SHP77 treated with DMSO at 0.1 percent for 48 hours (cell line): ENCODE results near the gene AMZ1.
"Not testable (repeated sequence)": the region's sequence is repeated elsewhere in the genome, so short reads cannot be mapped to it uniquely, and the experiment has no call there.

ENCODE experiments used
- DNase-seq: peaks from one replicate; lab custom pipeline; 2025; lab: John Stamatoyannopoulos, UW

Gene AMZ1

GRCh38 chr7:2729031-2729892, 41.3 kb downstream of the AMZ1 start:
- no peak for DNase-seq

- no peak for DNase-seq
Observed at GRCh38 chr7:2729893-2730716, 42.1 kb downstream of the AMZ1 start.

DNA sequence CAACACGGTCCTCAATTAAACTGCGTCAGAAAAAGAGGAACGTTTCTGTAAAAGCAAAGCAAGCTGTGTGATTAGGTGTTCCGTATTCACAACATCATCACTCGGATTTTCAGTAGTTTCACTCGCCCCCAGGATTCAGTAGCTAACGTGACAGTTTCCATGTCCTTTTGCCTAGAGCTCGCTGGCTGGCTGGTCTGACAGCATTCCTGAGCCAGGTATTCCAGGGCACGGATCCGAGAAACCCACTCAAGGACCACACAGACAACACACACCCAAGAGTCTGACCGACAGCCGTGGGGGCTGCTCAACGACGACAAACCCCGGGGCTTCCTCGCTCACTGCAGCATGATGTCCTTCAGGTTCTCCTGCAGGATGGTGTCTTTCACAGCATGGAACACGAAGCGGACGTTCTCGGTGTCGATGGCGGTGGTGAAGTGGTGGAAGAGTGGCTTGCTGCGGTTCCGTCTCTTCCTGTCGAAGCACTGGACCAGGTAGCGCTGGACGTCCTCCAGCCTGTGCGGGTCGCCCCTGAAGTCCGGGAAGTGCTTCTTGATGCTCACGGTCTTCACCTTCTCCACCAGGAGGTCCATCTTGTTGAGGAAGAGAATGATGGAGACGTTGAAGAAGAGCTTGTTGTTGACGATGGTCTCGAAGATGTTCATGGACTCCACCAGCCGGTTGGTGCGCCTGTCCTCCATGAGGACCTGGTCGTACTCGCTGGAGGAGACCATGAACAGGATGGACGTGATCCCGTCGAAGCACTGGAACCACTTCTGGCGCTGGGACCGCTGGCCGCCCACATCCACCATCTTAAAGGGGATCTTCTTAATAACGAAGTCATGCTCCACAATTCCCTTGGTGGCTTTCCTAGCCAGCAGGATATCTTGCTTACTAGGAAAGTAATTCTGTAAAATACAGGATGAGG, 43.1 kb downstream of the AMZ1 start:
- no peak for DNase-seq

DNA sequence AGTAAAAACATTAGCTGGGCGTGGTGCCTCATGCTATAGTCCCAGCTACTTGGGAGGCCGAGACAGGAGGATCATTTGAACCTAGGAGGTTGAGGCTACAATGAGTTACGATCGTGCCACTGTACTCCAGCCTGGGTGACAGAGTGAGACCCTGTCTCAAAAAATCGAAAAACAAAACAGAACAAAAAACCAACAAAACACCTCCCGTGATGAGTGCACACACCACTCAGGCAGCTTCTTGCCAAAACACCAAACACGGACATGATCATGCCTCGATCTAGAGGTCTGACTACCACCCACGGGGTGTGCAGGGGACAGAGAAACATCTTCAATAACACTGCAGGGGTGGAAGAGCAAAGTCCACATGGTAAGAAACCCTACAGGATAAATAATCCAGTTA, 44.4 kb downstream of the AMZ1 start:
- no peak for DNase-seq

DNA sequence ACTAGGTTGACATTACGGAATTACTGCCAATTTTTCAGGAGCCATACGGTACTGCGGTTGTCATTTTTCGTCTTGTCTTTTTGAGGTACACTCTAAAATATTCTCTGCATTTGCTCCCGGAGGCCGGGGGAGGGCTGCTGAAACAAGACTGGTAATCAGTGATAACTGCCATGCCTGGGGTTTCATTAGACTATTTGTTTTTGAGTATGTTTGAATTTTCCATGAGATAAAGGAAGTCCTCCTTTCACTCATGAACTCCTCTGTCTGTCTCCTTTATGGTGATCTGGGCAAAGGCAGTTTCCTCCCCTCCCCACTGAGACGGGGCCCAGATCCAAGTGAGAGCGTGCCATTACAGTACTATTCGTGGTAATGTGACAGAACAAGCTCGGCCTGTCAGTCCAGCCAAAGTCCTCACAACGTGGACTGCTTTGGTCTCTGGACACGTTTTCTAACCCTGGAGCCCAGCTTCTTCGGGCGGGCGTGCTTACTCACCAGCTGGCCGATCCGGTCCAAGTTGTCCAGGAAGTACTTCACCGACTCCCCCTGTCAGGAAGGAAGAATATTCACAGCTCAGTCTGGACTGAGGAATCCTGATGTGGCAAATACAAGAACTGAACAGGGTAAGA, 45.1 kb downstream of the AMZ1 start:
- DNase-seq = no peak

DNA sequence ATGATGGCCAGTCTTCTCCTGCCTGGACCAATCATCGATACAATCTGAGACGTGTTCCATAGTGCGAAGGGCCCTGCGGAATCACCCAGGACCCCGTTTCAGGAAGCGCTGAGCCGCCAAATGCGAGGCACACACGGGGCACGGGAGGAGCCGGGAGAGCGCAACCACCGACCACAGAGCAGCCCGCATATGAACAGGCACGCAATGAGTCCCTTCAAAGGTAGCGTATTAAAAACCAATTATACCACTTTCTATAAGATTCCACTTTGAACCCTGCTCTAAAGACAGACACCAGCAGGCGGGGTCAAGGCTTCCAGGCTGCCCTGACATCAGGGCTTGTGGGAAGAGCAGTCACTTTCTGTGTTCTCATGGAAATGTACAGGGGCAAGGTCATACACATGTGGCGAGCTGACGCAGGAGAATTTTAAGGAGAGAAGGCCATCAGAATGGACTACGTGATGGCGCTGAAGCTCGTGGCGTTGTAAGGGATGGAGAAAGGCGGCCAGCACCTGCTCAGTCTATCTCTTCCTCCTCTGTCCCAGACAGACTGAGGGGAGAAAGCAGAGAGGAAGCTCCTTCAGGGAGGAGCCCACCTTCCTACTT, 46.2 kb downstream of the AMZ1 start:
- DNase-seq = no peak

DNA sequence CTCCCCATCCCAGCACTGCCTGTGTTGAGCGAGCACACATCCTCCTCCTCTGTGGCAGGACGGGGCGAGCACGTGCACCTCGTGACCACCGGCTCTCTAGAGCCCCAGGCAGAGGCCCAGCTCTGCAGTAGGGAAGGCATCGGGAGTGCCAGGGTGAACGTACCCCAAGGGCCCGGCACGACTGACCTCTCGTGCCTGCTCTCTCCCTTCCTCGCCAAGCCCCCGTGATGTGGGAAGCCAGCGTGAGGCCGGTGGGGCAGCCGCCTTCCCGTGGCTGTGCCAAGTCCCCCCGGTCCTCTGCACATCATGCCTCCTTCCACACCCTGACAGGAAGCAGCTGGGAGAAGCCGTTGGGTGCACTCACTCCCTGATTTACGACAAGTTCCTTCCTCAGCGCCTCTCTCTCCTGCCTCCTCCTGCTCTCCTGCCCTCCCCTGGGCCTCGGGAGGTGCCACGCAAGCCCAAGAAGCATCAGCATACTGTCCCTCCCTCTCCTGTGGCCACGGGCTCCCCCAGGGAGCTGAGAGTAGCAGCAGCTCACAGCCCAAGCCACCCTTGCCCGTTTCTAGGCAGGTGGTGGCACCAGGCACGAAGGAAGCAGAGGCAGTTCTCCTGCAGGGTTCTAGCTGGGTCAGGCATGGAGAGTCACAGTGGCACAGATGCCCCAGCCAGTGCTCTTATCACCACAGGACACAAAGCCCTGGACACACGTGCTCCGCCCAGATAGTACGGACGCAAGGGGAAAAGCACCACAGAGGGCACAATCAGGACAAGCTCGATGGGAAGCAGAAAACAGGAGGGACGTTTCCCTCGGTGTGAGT, 47.0 kb downstream of the AMZ1 start:
- DNase-seq = peak; percentile 57

DNA sequence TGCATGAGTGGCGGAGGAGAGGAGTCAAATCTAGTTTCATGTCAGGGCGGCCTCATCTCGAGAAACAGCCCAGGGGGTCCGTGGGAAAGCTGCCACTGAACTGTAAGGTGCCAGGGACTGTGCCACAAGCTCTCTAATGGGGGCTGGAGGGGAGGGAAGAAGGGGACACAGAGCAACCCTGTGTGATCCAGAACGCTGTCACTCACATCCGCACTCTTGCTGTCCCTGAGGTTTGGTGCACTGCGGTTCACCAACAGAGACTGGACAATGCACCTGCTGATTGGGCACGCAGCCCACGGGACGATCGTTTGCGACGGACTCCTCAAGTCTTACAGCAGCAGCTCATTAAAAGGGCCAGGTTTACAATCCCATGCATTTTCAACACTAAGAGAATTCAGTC, 47.7 kb downstream of the AMZ1 start:
- no peak for DNase-seq

DNA sequence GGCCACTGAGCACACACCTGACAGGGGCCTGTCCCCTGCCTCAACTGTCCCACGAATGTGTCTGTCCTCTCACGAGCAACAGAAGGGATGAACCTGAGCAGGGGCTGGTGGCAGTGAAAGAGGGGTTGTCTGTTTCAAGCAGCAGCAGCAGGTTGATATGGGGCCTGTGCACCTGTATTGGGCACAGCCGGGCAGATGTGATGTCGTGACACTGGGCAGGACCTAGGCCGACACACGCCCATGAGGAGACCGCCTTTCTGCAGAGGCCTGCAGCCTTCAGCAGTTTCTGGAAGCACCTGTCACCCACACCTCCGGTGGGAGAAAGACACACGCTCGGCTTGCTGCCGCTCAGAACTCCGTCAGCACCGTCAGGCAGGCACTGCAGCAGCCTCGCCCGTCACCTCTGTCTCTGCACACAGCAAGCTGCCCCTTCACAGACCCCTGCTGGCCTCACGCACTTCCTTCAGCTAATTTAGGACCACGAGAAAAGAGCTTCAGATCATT, 48.5 kb downstream of the AMZ1 start:
- no peak for DNase-seq

GRCh38 chr7:2737005-2737743, 49.2 kb downstream of the AMZ1 start:
- not testable (repeated sequence) for DNase-seq

DNA sequence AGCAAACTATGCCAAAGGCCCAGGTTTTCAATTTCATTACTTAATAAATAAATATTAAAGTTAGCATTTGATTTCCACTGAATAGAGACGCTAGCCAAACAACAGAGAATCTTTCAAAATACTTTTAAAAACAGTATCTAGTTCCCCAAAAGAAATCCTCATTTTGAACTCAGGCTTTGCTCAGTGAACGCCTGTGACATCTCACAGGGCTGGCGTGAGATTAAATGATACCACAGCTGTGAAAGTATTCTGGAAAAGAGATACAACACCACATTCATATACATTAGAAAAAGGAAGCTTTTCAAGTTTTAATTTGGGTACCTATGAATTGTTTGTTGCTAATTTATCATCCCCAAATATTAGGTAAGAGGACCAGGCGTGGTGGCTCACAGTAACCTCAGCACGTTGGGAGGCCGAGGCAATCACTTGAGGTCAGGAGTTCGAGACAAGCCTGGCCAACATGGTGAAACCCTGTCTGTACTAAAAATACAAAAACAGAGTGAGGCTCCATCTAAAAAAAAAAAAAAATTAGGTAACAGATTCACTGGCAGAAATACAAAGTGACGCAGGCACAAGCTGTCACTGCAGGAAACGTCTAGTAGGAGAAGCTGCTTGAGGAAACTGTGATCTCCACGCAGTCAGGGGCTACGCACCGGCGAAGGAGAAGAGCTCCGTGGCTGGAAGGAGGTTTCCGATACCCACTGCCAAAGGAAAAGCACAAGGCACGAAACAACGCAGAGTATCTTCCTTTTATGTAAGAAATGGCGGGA, 50.0 kb downstream of the AMZ1 start:
- DNase-seq = no peak

DNA sequence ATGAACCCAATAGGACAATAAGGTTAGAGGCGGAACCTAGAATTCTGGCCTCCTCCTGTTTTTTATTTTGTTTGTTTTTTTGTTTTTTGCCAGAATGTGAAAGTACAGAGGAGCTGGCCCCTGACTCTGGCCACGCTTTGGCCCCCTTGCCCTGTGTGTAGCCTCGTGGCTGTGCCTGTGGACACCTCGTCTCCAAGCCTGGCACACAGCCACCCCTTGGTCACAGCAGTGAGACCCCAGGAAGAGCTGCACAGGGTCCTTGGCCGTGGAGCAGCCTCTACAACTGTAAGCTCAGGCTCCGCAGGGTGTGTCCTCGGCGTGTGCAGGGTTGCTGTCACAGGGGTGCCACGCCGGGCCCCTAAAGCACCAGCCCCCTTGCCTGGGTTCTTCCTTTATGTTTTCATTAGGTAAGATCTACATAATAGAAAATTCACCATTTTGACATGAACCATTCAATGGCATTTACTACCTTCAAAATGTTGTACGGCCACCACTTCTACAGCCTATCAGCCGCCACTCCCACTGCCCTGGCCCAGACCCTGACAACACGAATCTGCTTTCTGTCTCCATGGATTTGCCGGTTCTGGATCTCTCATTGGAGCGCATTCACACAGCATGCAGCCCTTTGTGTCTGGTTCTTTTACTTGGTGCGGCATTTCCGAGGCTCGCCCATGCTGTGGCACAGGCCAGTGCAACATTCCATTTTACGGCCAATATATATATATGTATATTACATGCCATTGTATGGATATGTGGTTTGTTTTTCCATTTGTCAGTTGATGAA, 51.0 kb downstream of the AMZ1 start:
- no peak for DNase-seq

DNA sequence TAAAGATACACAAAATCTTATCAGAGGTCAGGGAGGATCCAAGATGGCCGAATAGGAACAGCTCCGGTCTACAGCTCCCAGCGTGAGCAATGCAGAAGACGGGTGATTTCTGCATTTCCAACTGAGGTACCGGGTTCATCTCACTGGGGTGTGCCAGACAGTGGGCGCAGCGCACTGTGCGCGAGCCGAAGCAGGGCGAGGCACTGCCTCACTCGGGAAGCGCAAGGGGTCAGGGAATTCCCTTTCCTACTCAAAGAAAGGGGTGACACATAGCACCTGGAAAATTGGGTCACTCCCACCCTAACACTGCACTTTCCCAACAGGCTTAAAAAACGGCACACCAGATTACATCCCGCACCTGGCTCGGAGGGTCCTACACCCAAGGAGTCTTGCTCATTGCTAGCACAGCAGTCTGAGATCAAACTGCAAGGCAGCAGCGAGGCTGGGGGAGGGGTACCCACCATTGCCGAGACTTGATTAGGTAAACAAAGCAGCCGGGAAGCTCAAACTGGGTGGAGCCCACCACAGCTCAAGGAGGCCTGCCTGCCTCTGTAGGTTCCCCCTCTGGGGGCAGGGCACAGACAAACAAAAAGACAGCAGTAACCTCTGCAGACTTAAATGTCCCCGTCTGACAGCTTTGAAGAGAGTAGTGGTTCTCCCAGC, 55.7 kb downstream of the AMZ1 start:
- DNase-seq = not testable (repeated sequence)

DNA sequence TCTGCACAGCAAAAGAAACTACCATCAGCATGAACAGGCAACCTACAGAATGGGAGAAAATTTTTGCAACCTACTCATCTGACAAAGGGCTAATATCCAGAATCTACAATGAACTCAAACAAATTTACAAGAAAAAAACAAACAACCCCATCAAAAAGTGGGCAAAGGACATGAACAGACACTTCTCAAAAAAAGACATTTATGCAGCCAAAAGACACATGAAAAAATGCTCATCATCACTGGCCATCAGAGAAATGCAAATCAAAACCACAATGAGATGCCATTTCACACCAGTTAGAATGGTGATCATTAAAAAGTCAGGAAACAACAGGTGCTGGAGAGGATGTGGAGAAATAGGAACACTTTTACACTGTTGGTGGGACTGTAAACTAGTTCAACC, 60.7 kb downstream of the AMZ1 start:
- not testable (repeated sequence) for DNase-seq

DNA sequence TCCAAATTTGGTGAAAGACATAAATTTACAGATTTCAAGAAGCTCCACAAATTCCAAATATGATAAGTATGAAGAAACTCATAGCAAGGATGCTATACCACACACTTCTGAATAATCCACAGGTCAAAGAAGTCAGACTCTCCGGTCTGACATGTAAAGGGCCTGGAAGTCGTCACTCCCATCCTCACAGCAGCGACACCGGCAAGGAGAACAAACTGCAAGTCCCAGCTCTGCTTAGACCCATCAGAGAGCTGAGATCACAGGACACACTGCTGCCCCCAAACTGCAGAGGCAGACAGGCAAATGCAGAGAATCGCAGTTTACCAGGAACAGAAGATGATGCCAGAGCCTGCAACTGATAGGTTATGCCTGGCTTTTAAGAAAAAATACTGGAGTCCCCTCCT, 62.0 kb downstream of the AMZ1 start:
- DNase-seq = no peak

DNA sequence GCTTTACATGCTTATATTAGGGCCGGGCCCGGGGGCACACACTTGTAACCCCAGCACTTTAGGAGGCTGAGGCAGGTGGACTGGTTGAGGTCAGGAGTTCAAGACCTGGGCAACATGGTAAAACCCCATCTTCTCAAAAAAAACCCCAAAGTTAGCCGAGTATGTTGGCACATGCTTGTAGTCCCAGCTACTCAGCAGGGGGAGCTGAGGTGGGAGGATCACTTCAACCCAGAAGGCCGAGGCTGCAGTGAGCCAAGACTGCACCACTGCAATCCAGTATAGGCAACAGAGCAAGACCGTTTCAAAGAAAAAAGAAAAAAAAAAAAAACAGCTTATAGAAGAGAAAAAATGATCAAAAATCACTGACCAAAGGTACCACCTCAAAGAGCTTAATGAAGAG, 63.1 kb downstream of the AMZ1 start:
- no peak for DNase-seq

DNA sequence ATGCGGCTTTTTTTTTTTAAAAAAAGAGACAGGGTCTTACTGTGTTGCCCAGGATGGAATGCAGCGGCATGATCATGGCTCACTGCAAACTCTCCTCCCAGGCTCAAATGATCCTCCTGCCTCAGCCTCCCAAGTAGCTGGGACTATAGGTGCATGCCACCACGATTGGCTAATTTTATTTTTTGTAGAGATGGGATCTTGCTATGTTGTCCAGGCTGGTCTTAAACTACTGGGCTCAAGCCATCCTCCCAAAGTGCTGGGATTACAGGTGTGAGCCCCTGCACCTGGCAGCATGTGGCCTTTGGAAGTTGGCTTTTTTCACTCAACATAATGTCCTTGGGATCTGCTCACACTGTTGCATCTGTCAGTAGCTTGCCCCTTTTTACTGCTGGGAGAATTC, 65.1 kb downstream of the AMZ1 start:
- no peak for DNase-seq
